HFFc6 (cell line): ENCODE measurements around the gene AQP7. TPM values are rescaled to one million over a fixed set of nuclear protein-coding genes. Genes with fewer than 3 reads are reported as not detected.
A peak's percentile ranks its signal among the peaks of the same experiment; 100 is the strongest.

Experiments used
- DNase-seq: peaks from one replicate; pipeline ENCODE4 v3.0.0-alpha.2; 2018
- H3K27ac Mint-ChIP-seq: 2 replicates; pipeline ENCODE4 v1.8.0; 2020; ENCODE audit warnings: mild to moderate bottlenecking, mixed read lengths
- H3K27me3 Mint-ChIP-seq: 2 replicates; pipeline ENCODE4 v1.8.0; 2021; ENCODE audit warnings: mild to moderate bottlenecking, moderate library complexity, mixed read lengths; ENCODE audit not compliant: insufficient read depth
- H3K36me3 Mint-ChIP-seq: 2 replicates; pipeline ENCODE4 v1.8.0; 2021; ENCODE audit warnings: low read depth, mixed read lengths
- H3K4me1 Mint-ChIP-seq: 2 replicates; pipeline ENCODE4 v1.8.0; 2020; ENCODE audit warnings: low read depth, mixed read lengths
- H3K4me3 Mint-ChIP-seq: 2 replicates; pipeline ENCODE4 v1.8.0; 2020; ENCODE audit warnings: mild to moderate bottlenecking, moderate library complexity, mixed read lengths
- H3K9me3 Mint-ChIP-seq: 2 replicates; pipeline ENCODE4 v1.8.0; 2020; ENCODE audit warnings: mild to moderate bottlenecking, mixed read lengths
- total RNA-seq, 6 experiments: library from RNA; stranded (reverse); fragmentation: NEBNext Ultra II Directional; extraction: Animal tissue kit (Norgen Biotek cat#: 25700); gene quantifications; 2 replicates in 1 of 6; 3 replicates in 5 of 6; pipeline ENCODE4 v1.2.3, GENCODE V29; 2021
- TF ChIP-seq, protein P1 (sequence below): fragments of 200-600 bp; sonication (generic); IDR thresholded peaks from 2 replicates; pipeline ENCODE4 v1.5.0; 2021; ENCODE audit warnings: antibody characterized with exemption, mild to moderate bottlenecking

AQP7 gene
- total RNA-seq, 6 experiments from 2014 or later = not detected

DNA sequence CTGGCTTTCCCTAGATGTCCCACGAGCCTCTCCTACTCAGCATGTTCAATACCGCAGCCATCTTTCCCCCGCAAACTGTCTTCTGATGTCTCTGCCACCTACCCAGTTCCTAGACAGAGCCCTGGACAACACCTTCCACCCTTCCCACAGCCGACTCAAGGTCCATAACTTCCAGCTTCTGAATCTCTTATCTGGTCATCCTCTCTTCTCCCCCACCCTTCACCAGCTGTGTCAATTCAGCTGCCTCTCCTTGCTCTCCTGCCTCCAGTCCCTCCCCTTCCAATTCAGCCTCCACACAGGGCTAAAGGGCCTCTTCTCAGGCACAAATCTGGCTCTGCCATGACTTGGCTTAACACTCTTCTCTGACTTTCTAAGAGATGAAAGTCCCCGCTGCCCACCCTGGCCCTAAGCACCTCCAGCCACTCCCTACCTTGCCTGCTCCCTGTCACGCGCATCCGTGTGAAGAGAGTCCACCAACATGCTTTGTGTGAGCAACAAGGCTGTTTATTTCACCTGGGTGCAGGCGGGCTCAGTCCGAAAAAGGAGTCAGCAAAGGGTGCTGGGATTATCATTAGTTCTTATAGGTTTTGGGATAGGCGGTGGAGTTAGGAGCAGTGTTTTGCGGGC is 25.2 kb downstream of the AQP7 start:
- H3K27ac Mint-ChIP-seq = peak overlapping the region; percentile 21; the same call in 1 of the 2 replicates
- DNase-seq = no peak
- no peaks in the 10 kb centered on the region for H3K36me3 Mint-ChIP-seq
- no peaks in the 10 kb centered on the region for H3K9me3 Mint-ChIP-seq
- H3K4me3 Mint-ChIP-seq = no peak overlapping the region
- TF ChIP-seq, protein P1, sequence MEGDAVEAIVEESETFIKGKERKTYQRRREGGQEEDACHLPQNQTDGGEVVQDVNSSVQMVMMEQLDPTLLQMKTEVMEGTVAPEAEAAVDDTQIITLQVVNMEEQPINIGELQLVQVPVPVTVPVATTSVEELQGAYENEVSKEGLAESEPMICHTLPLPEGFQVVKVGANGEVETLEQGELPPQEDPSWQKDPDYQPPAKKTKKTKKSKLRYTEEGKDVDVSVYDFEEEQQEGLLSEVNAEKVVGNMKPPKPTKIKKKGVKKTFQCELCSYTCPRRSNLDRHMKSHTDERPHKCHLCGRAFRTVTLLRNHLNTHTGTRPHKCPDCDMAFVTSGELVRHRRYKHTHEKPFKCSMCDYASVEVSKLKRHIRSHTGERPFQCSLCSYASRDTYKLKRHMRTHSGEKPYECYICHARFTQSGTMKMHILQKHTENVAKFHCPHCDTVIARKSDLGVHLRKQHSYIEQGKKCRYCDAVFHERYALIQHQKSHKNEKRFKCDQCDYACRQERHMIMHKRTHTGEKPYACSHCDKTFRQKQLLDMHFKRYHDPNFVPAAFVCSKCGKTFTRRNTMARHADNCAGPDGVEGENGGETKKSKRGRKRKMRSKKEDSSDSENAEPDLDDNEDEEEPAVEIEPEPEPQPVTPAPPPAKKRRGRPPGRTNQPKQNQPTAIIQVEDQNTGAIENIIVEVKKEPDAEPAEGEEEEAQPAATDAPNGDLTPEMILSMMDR = no peak
- peaks cover 18% of the 10 kb centered on the region for H3K4me1 Mint-ChIP-seq
- H3K27me3 Mint-ChIP-seq = no peaks in the 10 kb centered on the region; the same call in 1 of the 2 replicates

DNA sequence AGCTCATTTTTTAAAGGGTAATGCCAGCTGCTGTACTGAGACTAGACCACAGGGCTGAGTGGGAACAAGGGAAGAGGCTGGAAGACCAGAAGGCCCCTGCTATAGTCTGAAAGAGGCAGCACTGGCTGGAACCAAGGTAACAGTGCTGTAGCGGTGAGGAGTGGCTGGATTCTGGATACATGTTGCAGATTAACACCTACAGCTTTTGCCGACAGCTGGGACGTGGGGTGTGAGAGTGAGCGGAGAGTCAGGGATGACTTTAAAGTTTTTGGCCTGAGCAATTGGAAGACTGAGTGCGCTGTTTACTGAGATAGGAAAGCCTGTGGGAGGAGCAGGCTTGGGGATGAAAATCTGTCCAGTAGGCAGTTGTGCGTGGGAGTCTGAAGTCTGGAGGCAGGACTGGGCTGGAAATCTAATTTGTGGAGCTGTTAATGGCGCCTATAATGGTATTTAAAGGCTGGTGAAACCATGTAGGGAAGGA is 26.5 kb downstream of the AQP7 start:
- no peaks in the 10 kb centered on the region for H3K9me3 Mint-ChIP-seq
- TF ChIP-seq, protein P1 = no peak

DNA sequence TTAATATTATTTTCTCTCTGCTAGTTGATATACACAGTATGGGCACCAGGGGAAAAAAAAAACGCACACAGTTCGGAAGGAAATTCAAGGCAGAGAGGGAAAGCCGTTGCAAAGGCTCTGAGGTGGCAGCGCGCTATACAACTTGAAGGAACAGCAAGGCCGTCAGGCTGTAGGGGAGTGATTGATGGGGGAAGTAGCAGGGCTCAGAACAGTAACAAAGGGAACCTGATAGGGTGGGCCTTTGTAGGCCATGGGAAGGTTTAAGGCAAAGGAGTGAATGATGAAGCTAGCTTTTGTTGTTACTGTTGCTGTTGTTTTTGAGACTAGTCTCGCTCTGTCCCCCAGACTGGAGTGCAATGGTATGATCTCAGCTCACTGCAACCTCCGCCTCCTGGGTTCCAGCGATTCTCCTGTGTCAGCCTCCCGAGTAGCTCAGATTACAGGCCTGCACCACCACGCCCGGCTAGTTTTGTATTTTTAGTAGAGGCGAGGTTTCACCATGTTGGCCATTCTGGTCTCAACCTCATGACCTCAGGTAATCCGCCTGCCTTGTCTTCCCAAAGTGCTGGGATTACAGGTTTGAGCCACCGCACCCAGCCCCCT is 27.0 kb downstream of the AQP7 start:
- no peaks in the 10 kb centered on the region for H3K36me3 Mint-ChIP-seq
- no peak for DNase-seq
- H3K4me3 Mint-ChIP-seq = peak overlapping the region; percentile 61
- peaks cover 18% of the 10 kb centered on the region for H3K4me1 Mint-ChIP-seq
- TF ChIP-seq, protein P1 = peak; percentile 74
- no peaks in the 10 kb centered on the region for H3K9me3 Mint-ChIP-seq
- H3K27me3 Mint-ChIP-seq = no peaks in the 10 kb centered on the region; the same call in 1 of the 2 replicates
- peak overlapping the region; percentile 62 for H3K27ac Mint-ChIP-seq

More for the DNA sequence above, 26.5 kb downstream of the AQP7 start:
- peaks cover 18% of the 10 kb centered on the region for H3K4me1 Mint-ChIP-seq
- H3K4me3 Mint-ChIP-seq = no peak overlapping the region; the same call in 1 of the 2 replicates
- no peak for DNase-seq
- H3K27ac Mint-ChIP-seq = 0 out of 2 replicates have a peak overlapping the region, but pooled peaks have one; percentile 29
- no peaks in the 10 kb centered on the region; the same call in 1 of the 2 replicates for H3K27me3 Mint-ChIP-seq
- no peaks in the 10 kb centered on the region for H3K36me3 Mint-ChIP-seq

DNA sequence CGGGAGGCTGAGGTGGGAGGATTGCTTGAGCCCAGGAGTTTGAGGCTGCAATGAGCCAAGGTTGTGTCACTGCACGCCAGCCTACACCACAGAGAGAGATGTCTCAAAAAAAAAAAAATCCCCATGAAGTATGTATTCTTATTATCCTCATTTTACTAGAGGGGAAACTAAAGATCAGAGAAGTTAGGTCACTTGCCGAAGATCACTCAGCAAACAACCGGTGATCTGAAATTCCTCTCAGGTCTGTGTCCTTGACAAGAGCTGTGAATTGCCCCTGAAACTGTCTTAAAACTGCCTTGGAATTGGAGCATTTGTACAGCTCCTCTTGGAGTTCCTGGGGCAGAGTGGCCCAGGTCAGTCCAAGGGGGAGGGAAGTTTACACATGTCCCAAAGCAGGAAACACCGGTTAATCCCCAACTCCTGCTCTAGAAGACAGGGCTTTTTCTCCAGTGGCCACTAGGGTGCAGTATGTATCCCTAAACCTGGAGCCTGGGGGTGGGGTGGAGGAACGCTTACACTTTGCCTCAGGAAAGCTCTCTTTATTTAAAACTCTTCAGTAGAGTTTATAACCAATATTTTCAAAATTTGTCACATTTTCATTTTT is 27.6 kb downstream of the AQP7 start:
- peak; percentile 65 for DNase-seq
- peak overlapping the region; percentile 62 for H3K27ac Mint-ChIP-seq
- H3K4me1 Mint-ChIP-seq = peaks cover 18% of the 10 kb centered on the region
- H3K9me3 Mint-ChIP-seq = no peaks in the 10 kb centered on the region
- peak overlapping the region; percentile 61 for H3K4me3 Mint-ChIP-seq
- H3K27me3 Mint-ChIP-seq = no peaks in the 10 kb centered on the region; the same call in 1 of the 2 replicates
- H3K36me3 Mint-ChIP-seq = no peaks in the 10 kb centered on the region
- TF ChIP-seq, protein P1 = peak; percentile 93

DNA sequence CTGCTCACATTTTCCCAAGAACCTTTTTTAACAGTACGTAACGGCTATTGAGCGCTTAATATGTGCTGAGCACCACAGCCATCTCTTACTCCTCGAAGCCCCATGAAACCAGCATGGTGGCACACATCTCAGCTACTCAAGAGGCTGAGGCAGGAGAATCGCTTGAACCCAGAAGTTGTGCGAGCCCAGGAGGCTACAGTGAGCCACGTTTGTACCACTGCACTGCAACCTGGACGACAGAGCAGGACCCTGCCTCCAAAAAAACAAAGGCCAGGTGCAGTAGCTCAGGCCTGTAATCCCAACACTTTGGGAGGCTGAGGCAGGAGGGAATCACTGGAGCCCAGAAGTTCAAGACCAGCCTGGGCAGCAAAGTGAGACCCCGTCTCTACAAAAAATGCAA is 28.2 kb downstream of the AQP7 start:
- DNase-seq = no peak
- Mint-ChIP-seq H3K27me3 (no peaks in the 10 kb centered on the region; the same call in 1 of the 2 replicates), H3K4me1 (peaks cover 18% of the 10 kb centered on the region), H3K9me3 (no peaks in the 10 kb centered on the region), H3K4me3 (no peak overlapping the region), H3K27ac (no peak overlapping the region), H3K36me3 (0 out of 2 replicates have a peak, but pooled peaks cover 4% of the 10 kb centered on the region)
- TF ChIP-seq, protein P1 = no peak
